MM.1S (cell line): ENCODE results near the gene GAGE10.

Experiments used
- CTCF ChIP-seq: fragments of 300-600 bp; sonication (generic); IDR thresholded peaks from 2 replicates; pipeline ENCODE4 v1.5.1; 2016; ENCODE audit warnings: antibody characterized with exemption, low read length, mixed read lengths
- EZH2 ChIP-seq: fragments of 300-600 bp; sonication (generic); optimal IDR thresholded peaks from 2 replicates; pipeline ENCODE3; 2017; ENCODE audit warnings: low read depth, mild to moderate bottlenecking, antibody characterized with exemption, low read length, mixed read lengths
- EZH2phosphoT487 ChIP-seq: fragments of 300-600 bp; sonication (generic); IDR thresholded peaks from 2 replicates; pipeline ENCODE4 v1.6.1; 2018; ENCODE audit warnings: antibody characterized with exemption, low read length

GRCh38 chrX:49292400-49293362, 10.8 kb upstream of the GAGE10 start:
- TF ChIP-seq CTCF (no peak), EZH2 (no peak), EZH2phosphoT487 (no peak)
